Measurements from ENCODE around the gene ISOC1. TPM values are rescaled to one million over a fixed set of nuclear protein-coding genes. Genes with fewer than 3 reads are reported as not detected.

ISOC1 gene
- total RNA-seq, 2 donors from 2014 or later, result 10.9 to 12.0 TPM

- H3K4me3 ChIP-seq, result peak overlapping the region; percentile 95
- H3K27ac ChIP-seq, result peak overlapping the region; percentile 44 to 63
- no peaks in the 10 kb centered on the region for H3K9me3 ChIP-seq
- ATAC-seq (ENCODE audit: insufficient number of reproducible peaks, low FRiP score, low read depth), result peak; percentile 14
- peaks cover 6 to 33% of the 10 kb centered on the region in 2 donors for H3K4me1 ChIP-seq (ENCODE audit: control insufficient read depth in 1 of 2, low read depth in 2 of 2)
- TF ChIP-seq CTCF (IDR thresholded peaks at IDR 0.05), result peak; percentile 9
- H3K27me3 ChIP-seq (replicated peaks; ENCODE audit: insufficient read depth), result no peaks in the 10 kb centered on the region
- no peaks in the 10 kb centered on the region for H3K36me3 ChIP-seq
- no peak for DNase-seq (ENCODE audit: low spot score)
Measured at GRCh38 chr5:129094924-129095899, 663 bp downstream of the ISOC1 start.

GRCh38 chr5:129096382-129096991 lies 1.9 kb downstream of the ISOC1 start:
- DNase-seq (ENCODE audit: low spot score) (no peak), ATAC-seq (ENCODE audit: insufficient number of reproducible peaks, low FRiP score, low read depth) (no peak)
- Histone ChIP-seq H3K4me1 (ENCODE audit: control insufficient read depth in 1 of 2, low read depth in 2 of 2) (peaks cover 6 to 33% of the 10 kb centered on the region in 2 donors), H3K36me3 (no peaks in the 10 kb centered on the region), H3K4me3 (no peak overlapping the region), H3K27me3 (replicated peaks; ENCODE audit: insufficient read depth) (no peaks in the 10 kb centered on the region), H3K27ac (no peak overlapping the region), H3K9me3 (no peaks in the 10 kb centered on the region)
- no peak for TF ChIP-seq CTCF (IDR thresholded peaks at IDR 0.05)

- Histone ChIP-seq H3K27me3 (replicated peaks; ENCODE audit: insufficient read depth) (no peaks in the 10 kb centered on the region), H3K4me3 (no peak overlapping the region), H3K36me3 (no peaks in the 10 kb centered on the region), H3K9me3 (no peaks in the 10 kb centered on the region), H3K4me1 (ENCODE audit: control insufficient read depth in 1 of 2, low read depth in 2 of 2) (peaks cover 6 to 33% of the 10 kb centered on the region in 2 donors), H3K27ac (no peak overlapping the region)
- TF ChIP-seq CTCF (IDR thresholded peaks at IDR 0.05), result no peak
- DNase-seq (ENCODE audit: low spot score) (no peak), ATAC-seq (ENCODE audit: insufficient number of reproducible peaks, low FRiP score, low read depth) (no peak)
Measured at GRCh38 chr5:129097498-129098296, 3.1 kb downstream of the ISOC1 start.

GRCh38 chr5:129098488-129099183 lies 4.1 kb downstream of the ISOC1 start:
- peaks cover 6 to 33% of the 10 kb centered on the region in 2 donors for H3K4me1 ChIP-seq (ENCODE audit: control insufficient read depth in 1 of 2, low read depth in 2 of 2)
- no peak for TF ChIP-seq CTCF (IDR thresholded peaks at IDR 0.05)

More at GRCh38 chr5:129098488-129099183, 4.1 kb downstream of the ISOC1 start:
- Histone ChIP-seq H3K27ac (no peak overlapping the region), H3K9me3 (no peaks in the 10 kb centered on the region), H3K4me3 (no peak overlapping the region), H3K36me3 (no peaks in the 10 kb centered on the region), H3K27me3 (replicated peaks; ENCODE audit: insufficient read depth) (no peaks in the 10 kb centered on the region)
- DNase-seq (ENCODE audit: low spot score) (no peak), ATAC-seq (ENCODE audit: insufficient number of reproducible peaks, low FRiP score, low read depth) (no peak)

Data from thoracic aorta (tissue), 2 donors.